CD14-positive monocyte (primary cell): ENCODE results near the gene MYOC. TPM values are rescaled to one million over a fixed set of nuclear protein-coding genes. Genes with fewer than 3 reads are reported as not detected.

Experiments
- DNase-seq, 3 donors: peaks; one replicate each; pipeline ENCODE4 v3.0.0-alpha.2; 2011 to 2022
- H2AFZ ChIP-seq: 2 replicates; pipeline ENCODE4 v1.6.0; 2012; ENCODE audit warnings: mild to moderate bottlenecking, low read depth, low read length, inconsistent platforms; ENCODE audit not compliant: insufficient read depth, poor library complexity, severe bottlenecking
- H3K27ac ChIP-seq, 2 donors: 1 replicate in 1 of 2; 2 replicates in 1 of 2; pipeline ENCODE4 v1.5.1; 2012 to 2013; ENCODE audit warnings: low read length in 2 of 2, control low read depth in 1 of 2, inconsistent platforms in 1 of 2, low read depth in 1 of 2, mild to moderate bottlenecking in 1 of 2
- H3K27me3 ChIP-seq, 2 donors: one replicate each; pipeline versions ENCODE4 v1.6.0 to v1.6.1; 2011 to 2013; ENCODE audit warnings: low read length in 2 of 2; ENCODE audit not compliant: control insufficient read depth in 2 of 2, insufficient read depth in 2 of 2
- H3K36me3 ChIP-seq, 2 donors: replicated peaks in 1 of 2; 1 replicate in 1 of 2; 2 replicates in 1 of 2; pipeline versions ENCODE4 v1.5.1 to v1.6.1; 2012 to 2013; ENCODE audit warnings: low read length in 2 of 2, control low read depth in 1 of 2, inconsistent platforms in 1 of 2, mild to moderate bottlenecking in 1 of 2; ENCODE audit not compliant: insufficient read depth in 2 of 2, control insufficient read depth in 1 of 2
- H3K4me1 ChIP-seq, 2 donors: 1 replicate in 1 of 2; 2 replicates in 1 of 2; pipeline versions ENCODE4 v1.5.1 to v1.6.1; 2012 to 2013; ENCODE audit warnings: low read length in 2 of 2, control low read depth in 1 of 2, inconsistent platforms in 1 of 2, mild to moderate bottlenecking in 1 of 2, moderate library complexity in 1 of 2; ENCODE audit not compliant: insufficient read depth in 2 of 2, control insufficient read depth in 1 of 2
- H3K4me2 ChIP-seq: replicated peaks from 2 replicates; pipeline ENCODE3; 2012; ENCODE audit warnings: low read length, moderate library complexity, mild to moderate bottlenecking; ENCODE audit not compliant: poor library complexity, severe bottlenecking; ENCODE audit errors: extremely low read depth
- H3K4me3 ChIP-seq, 3 experiments: fragments of 200-600 bp in 1 of 3; sonication (generic) in 1 of 3; replicated peaks in 1 of 3; 1 replicate in 2 of 3; 2 replicates in 1 of 3; pipeline ENCODE4 v1.5.1; 2011 to 2013; ENCODE audit warnings: low read length in 3 of 3, mild to moderate bottlenecking in 3 of 3, control low read depth in 2 of 3, low read depth in 2 of 3, inconsistent platforms in 1 of 3, moderate library complexity in 1 of 3
- H3K79me2 ChIP-seq: 2 replicates; pipeline ENCODE4 v1.6.0; 2012; ENCODE audit warnings: mild to moderate bottlenecking, control low read depth, inconsistent platforms, low read length, moderate library complexity; ENCODE audit not compliant: insufficient read depth
- H3K9ac ChIP-seq: 2 replicates; pipeline ENCODE4 v1.6.0; 2017; ENCODE audit warnings: low read length, mild to moderate bottlenecking; ENCODE audit not compliant: insufficient read depth, poor library complexity, severe bottlenecking
- H3K9me3 ChIP-seq, 2 donors: replicated peaks in 1 of 2; 1 replicate in 1 of 2; 2 replicates in 1 of 2; pipeline versions ENCODE4 v1.5.1 to v1.6.1; 2012 to 2013; ENCODE audit warnings: low read length in 2 of 2, control low read depth in 1 of 2; ENCODE audit not compliant: control insufficient read depth in 1 of 2, insufficient read depth in 1 of 2
- H4K20me1 ChIP-seq: 2 replicates; pipeline ENCODE4 v1.6.0; 2012; ENCODE audit warnings: mild to moderate bottlenecking, low read length, control low read depth, moderate library complexity; ENCODE audit not compliant: insufficient read depth
- H3K27ac Mint-ChIP-seq, 7 donors: one replicate each; pipeline ENCODE4 v1.8.0; 2020; ENCODE audit warnings: mild to moderate bottlenecking in 7 of 7, mixed read lengths in 7 of 7, moderate library complexity in 6 of 7, inconsistent platforms in 2 of 7
- H3K27me3 Mint-ChIP-seq, 3 donors: one replicate each; pipeline ENCODE4 v1.8.0; 2021 to 2022; ENCODE audit warnings: low read depth in 3 of 3, mild to moderate bottlenecking in 3 of 3, mixed read lengths in 3 of 3, moderate library complexity in 3 of 3, inconsistent platforms in 1 of 3
- H3K36me3 Mint-ChIP-seq, 2 donors: one replicate each; pipeline ENCODE4 v1.8.0; 2020; ENCODE audit warnings: mixed read lengths in 2 of 2, inconsistent platforms in 1 of 2, mild to moderate bottlenecking in 1 of 2
- H3K4me1 Mint-ChIP-seq: one replicate; pipeline ENCODE4 v1.8.0; 2020; ENCODE audit warnings: mild to moderate bottlenecking, mixed read lengths
- H3K4me3 Mint-ChIP-seq, 2 donors: one replicate each; pipeline ENCODE4 v1.8.0; 2020; ENCODE audit warnings: mild to moderate bottlenecking in 2 of 2, mixed read lengths in 2 of 2, moderate library complexity in 1 of 2
- H3K9me3 Mint-ChIP-seq, 7 donors: one replicate each; pipeline ENCODE4 v1.8.0; 2020 to 2022; ENCODE audit warnings: mixed read lengths in 7 of 7, mild to moderate bottlenecking in 6 of 7, moderate library complexity in 6 of 7, inconsistent platforms in 2 of 7
- CTCF ChIP-seq: fragments of 200-600 bp; IDR thresholded peaks from one replicate; pipeline ENCODE4 v1.8.0; 2022; ENCODE audit warnings: antibody characterized with exemption, mild to moderate bottlenecking
- WGBS: methylation state at CpG from one replicate; pipeline ENCODE4 v1.1.5; 2013; ENCODE audit warnings: missing lambda C conversion rate; ENCODE audit not compliant: insufficient coverage; 5-methylcytosine and 5-hydroxymethylcytosine counted together
- intact Hi-C, 2 donors: fragments of 100-400 bp; cut with micrococcal nuclease; formaldehyde crosslinking; loops; one replicate each; pipeline versions ENCODE4 v1.15.0 to v1.15.1; 2023
- polyA plus RNA-seq, 3 donors: library from polyadenylated mRNA; depleted of rRNA in 1 of 3; unstranded in 2 of 3; stranded (reverse) in 1 of 3; fragments of 300-500 nt in 2 of 3; fragments of >200 nt in 1 of 3; fragmentation: Illumina TruSeq in 2 of 3; gene quantifications; 1 replicate in 2 of 3; 2 replicates in 1 of 3; pipeline ENCODE4 v1.2.3, GENCODE V29; 2012 to 2021

MYOC gene
- polyA plus RNA-seq, 3 donors: not detected

DNA sequence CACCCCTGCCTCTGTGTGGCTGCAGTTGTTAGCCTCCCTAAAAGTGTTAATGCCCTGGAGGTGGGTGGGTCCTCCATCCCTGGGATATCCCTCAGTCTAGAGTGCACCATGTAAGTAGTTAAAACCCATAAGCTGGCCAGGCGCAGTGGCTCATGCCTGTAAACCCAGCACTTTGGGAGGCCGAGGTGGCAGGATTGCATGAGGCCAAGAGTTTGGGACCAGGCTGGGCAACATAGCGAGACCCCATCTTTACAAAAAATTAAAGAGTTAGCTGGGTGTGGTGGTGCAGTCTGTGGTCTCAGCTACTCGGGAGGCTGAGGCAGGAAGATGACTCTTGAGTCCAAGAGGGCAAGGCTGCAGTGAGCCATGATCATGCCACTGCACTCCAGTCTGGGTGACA is 10.3 kb downstream of the MYOC start:
- WGBS: no CpG with 5 or more reads among the region's 4 CpGs
- H3K27me3 Mint-ChIP-seq: peaks cover 0 to 7% (median 2%) of the 10 kb centered on the region in 3 donors
- intact Hi-C loops: no loop called here

DNA sequence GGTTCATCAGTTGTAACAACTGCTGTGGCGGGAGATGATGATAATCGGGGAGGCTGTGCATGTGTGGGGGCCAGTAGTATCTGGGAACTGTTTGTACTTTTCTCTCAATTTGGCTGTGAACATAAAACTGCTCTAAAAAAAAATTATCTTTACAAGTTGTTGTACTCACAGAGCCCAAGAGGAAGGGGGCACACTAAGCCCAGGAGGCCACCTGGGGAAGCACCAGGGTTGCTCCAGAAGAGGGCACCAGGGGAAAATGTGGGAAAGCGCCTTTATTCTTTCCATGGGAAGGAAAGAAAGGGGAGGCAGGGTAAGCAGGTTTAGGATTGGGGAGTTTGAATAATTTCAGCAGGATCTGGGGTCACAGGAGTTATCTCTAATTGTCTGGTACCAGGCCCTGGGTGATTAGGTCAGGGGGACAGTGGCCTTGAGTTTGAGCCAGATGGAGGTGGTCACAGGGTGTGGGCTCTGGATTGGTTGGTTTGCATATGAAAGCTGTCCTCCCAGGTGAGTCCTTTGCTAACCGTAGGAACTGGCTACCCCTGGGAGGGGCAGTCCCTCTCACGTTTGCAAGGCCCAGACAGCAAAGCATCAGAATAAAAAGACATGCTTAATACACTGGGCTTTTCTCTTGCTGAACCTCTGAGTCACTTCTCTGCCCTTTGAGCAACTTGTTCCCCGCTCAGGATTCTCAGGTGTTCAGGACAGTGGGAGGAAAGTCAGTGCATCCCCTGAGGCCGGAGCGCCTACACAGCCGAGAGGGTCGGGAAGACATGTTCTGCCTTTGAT is 11.2 kb downstream of the MYOC start:
- H3K4me1 ChIP-seq: peaks cover 0 to 3% of the 10 kb centered on the region in 2 donors
- H3K36me3 ChIP-seq: no peaks in the 10 kb centered on the region
- H3K4me2 ChIP-seq: no peak overlapping the region
- H3K79me2 ChIP-seq: no peaks in the 10 kb centered on the region
- no peak overlapping the region for H3K27ac Mint-ChIP-seq
- no peaks in the 10 kb centered on the region for H4K20me1 ChIP-seq
- no peak for TF ChIP-seq CTCF
- H3K27ac ChIP-seq: no peak overlapping the region
- intact Hi-C loops: no loop called here
- H2AFZ ChIP-seq: no peak overlapping the region
- no peak overlapping the region for H3K4me3 ChIP-seq
- H3K9me3 ChIP-seq: no peaks in the 10 kb centered on the region
- peaks cover 8% of the 10 kb centered on the region for H3K4me1 Mint-ChIP-seq
- 71% methylated on average over 5 of the region's 10 CpGs for WGBS
- H3K36me3 Mint-ChIP-seq: no peaks in the 10 kb centered on the region
- H3K27me3 ChIP-seq: no peaks in the 10 kb centered on the region
- no peaks in the 10 kb centered on the region for H3K9me3 Mint-ChIP-seq
- no peak overlapping the region for H3K9ac ChIP-seq
- H3K27me3 Mint-ChIP-seq: peaks cover 0 to 6% (median 0%) of the 10 kb centered on the region in 3 donors
- H3K4me3 Mint-ChIP-seq: no peak overlapping the region
- DNase-seq: no peak

More for the DNA sequence above, 10.3 kb downstream of the MYOC start:
- Mint-ChIP-seq H3K4me3 (no peak overlapping the region), H3K36me3 (no peaks in the 10 kb centered on the region), H3K27ac (no peak overlapping the region), H3K9me3 (no peaks in the 10 kb centered on the region), H3K4me1 (peaks cover 8% of the 10 kb centered on the region)
- Histone ChIP-seq H3K79me2 (no peaks in the 10 kb centered on the region), H2AFZ (no peak overlapping the region), H3K9ac (no peak overlapping the region), H3K4me2 (no peak overlapping the region), H3K4me3 (no peak overlapping the region), H3K9me3 (no peaks in the 10 kb centered on the region), H3K4me1 (peaks cover 0 to 3% of the 10 kb centered on the region in 2 donors), H3K27ac (no peak overlapping the region), H3K36me3 (no peaks in the 10 kb centered on the region), H4K20me1 (no peaks in the 10 kb centered on the region), H3K27me3 (no peaks in the 10 kb centered on the region)
- DNase-seq: no peak
- TF ChIP-seq CTCF: no peak
